ENCODE results near the gene FAAH.

Gene FAAH

DNA sequence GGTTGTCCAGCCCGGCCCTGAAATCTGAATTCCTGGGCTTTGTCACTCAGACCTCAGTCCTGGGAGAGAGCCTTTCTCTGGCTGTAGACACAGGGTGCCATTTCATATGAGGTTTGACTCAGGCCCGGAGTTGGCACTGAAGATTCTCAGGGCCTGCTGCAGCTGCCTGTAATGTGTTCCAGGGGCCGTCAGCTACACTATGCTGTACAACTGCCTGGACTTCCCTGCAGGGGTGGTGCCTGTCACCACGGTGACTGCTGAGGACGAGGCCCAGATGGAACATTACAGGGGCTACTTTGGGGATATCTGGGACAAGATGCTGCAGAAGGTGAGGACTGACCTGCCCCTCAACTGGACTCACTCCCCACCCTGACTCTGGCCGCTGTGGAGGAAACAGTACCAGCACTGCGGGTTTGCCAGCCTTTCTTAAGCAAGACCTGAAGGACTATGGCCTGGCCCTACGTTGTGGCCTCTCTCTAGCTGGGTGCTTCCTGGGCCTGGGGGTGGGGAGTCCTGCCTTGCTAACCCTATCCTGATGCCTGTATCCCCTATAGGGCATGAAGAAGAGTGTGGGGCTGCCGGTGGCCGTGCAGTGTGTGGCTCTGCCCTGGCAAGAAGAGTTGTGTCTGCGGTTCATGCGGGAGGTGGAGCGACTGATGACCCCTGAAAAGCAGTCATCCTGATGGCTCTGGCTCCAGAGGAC, 18.9 kb downstream of the FAAH start:
- peak overlapping the region; percentile 83 for H2AK5ac ChIP-seq (ENCODE audit: low read depth, low read length)
- H3K4ac ChIP-seq (ENCODE audit: low read length), result no peak overlapping the region
- no peak overlapping the region for H3K27ac ChIP-seq (replicated peaks; ENCODE audit: low read length)
- H3K79me1 ChIP-seq (ENCODE audit: low read depth, low read length), result no peaks in the 10 kb centered on the region
- H3K9ac ChIP-seq (ENCODE audit: low read depth, low read length, poor library complexity), result no peak overlapping the region
- peaks cover 0 to 5% of the 10 kb centered on the region in 2 donors for H3K4me1 ChIP-seq (ENCODE audit: control insufficient read depth in 2 of 2, insufficient read depth in 1 of 2, low read depth in 1 of 2, low read length in 2 of 2)
- no peak overlapping the region for H2BK120ac ChIP-seq (ENCODE audit: low read depth, low read length)
- H2AFZ ChIP-seq (ENCODE audit: low read length), result no peak overlapping the region
- no peak overlapping the region for H3K14ac ChIP-seq (ENCODE audit: low read length)
- peak overlapping the region; percentile 49 for H2BK15ac ChIP-seq (ENCODE audit: low read length)
- no peak overlapping the region for H3K4me2 ChIP-seq (ENCODE audit: insufficient read depth, low read length, poor library complexity, severe bottlenecking)
- peak overlapping the region; percentile 44 for H3K18ac ChIP-seq (ENCODE audit: low read length)
- peak overlapping the region; percentile 7 for H2BK12ac ChIP-seq (ENCODE audit: low read length)
- H4K91ac ChIP-seq (ENCODE audit: low read depth, low read length, poor library complexity), result no peak overlapping the region
- peaks cover 0 to 2% of the 10 kb centered on the region in 2 donors for H3K36me3 ChIP-seq (replicated peaks in 1 of 2; ENCODE audit: control insufficient read depth in 2 of 2, insufficient read depth in 2 of 2, low read length in 2 of 2)
- peak overlapping the region; percentile 34 for H3K23ac ChIP-seq (ENCODE audit: low read depth, low read length, poor library complexity)
- H3K9me3 ChIP-seq (replicated peaks in 1 of 2; ENCODE audit: control insufficient read depth in 2 of 2, insufficient read depth in 1 of 2, low read depth in 1 of 2, low read length in 2 of 2), result no peaks in the 10 kb centered on the region
- H3K27me3 ChIP-seq (ENCODE audit: control insufficient read depth in 3 of 3, insufficient read depth in 3 of 3, low read depth in 1 of 3, low read length in 3 of 3), result peaks cover 0 to 16% (median 0%) of the 10 kb centered on the region in 3 experiments
- no peak overlapping the region for H4K8ac ChIP-seq (ENCODE audit: low read depth, low read length)
- H2BK5ac ChIP-seq (ENCODE audit: low read length), result peak overlapping the region; percentile 0
- H3K4me3 ChIP-seq (ENCODE audit: low read length in 2 of 2), result no peak overlapping the region
- DNase-seq (ENCODE audit: low spot score), result no peak
- no CpG with 5 or more reads among the region's 13 CpGs for WGBS, 2 donors (ENCODE audit: extremely low coverage in 2 of 2, insufficient read length in 2 of 2, insufficient replicate concordance in 1 of 2)

DNA sequence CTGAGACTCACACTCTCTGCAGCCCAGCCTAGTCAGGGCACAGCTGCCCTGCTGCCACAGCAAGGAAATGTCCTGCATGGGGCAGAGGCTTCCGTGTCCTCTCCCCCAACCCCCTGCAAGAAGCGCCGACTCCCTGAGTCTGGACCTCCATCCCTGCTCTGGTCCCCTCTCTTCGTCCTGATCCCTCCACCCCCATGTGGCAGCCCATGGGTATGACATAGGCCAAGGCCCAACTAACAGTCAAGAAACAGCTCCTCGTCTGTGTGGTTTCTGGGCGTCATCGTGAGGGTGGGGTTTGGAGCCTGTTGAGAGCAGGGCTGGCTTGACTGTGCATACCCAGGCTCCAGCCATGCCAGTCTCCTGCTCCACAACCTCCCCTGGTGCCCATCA, 19.5 kb downstream of the FAAH start:
- Histone ChIP-seq H3K4me1 (ENCODE audit: control insufficient read depth in 2 of 2, insufficient read depth in 1 of 2, low read depth in 1 of 2, low read length in 2 of 2) (peaks cover 0 to 5% of the 10 kb centered on the region in 2 donors), H2AK5ac (ENCODE audit: low read depth, low read length) (peak overlapping the region; percentile 83), H3K79me1 (ENCODE audit: low read depth, low read length) (no peaks in the 10 kb centered on the region), H3K4me3 (ENCODE audit: low read length in 2 of 2) (no peak overlapping the region), H2AFZ (ENCODE audit: low read length) (no peak overlapping the region), H3K27ac (replicated peaks; ENCODE audit: low read length) (no peak overlapping the region), H3K23ac (ENCODE audit: low read depth, low read length, poor library complexity) (peak overlapping the region; percentile 34), H3K36me3 (replicated peaks in 1 of 2; ENCODE audit: control insufficient read depth in 2 of 2, insufficient read depth in 2 of 2, low read length in 2 of 2) (peaks cover 0 to under 1% of the 10 kb centered on the region in 2 donors), H2BK12ac (ENCODE audit: low read length) (peak overlapping the region; percentile 7), H3K27me3 (ENCODE audit: control insufficient read depth in 3 of 3, insufficient read depth in 3 of 3, low read depth in 1 of 3, low read length in 3 of 3) (peaks cover 0 to 16% (median 0%) of the 10 kb centered on the region in 3 experiments), H3K4me2 (ENCODE audit: insufficient read depth, low read length, poor library complexity, severe bottlenecking) (no peak overlapping the region), H3K9me3 (replicated peaks in 1 of 2; ENCODE audit: control insufficient read depth in 2 of 2, insufficient read depth in 1 of 2, low read depth in 1 of 2, low read length in 2 of 2) (no peaks in the 10 kb centered on the region), H3K14ac (ENCODE audit: low read length) (no peak overlapping the region), H4K8ac (ENCODE audit: low read depth, low read length) (no peak overlapping the region), H4K91ac (ENCODE audit: low read depth, low read length, poor library complexity) (no peak overlapping the region), H3K18ac (ENCODE audit: low read length) (peak overlapping the region; percentile 44), H2BK120ac (ENCODE audit: low read depth, low read length) (no peak overlapping the region), H2BK15ac (ENCODE audit: low read length) (peak overlapping the region; percentile 49), H3K9ac (ENCODE audit: low read depth, low read length, poor library complexity) (no peak overlapping the region), H3K4ac (ENCODE audit: low read length) (no peak overlapping the region), H2BK5ac (ENCODE audit: low read length) (peak overlapping the region; percentile 0)
- no CpG with 5 or more reads among the region's 7 CpGs for WGBS, 2 donors (ENCODE audit: extremely low coverage in 2 of 2, insufficient read length in 2 of 2, insufficient replicate concordance in 1 of 2)
- DNase-seq (ENCODE audit: low spot score), result no peak

DNA sequence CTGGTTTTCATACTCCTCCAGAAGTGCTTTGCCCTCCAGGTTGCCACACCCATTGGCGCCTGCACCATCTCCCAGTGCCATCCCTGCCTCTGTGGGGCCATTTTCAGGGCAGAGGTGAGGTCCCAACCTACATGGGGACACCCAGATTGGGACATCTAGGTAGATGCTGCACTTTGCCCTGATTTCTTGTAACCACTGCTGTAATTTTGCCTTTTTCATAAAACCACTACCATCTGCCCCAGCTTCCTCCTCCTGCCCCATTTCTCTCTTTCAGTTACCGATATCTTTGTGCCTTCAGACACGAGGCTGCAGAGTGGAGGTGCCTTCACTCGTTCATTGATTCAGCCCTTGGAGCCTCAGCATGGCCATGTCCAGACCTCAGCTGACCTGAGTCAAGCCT, 21.4 kb downstream of the FAAH start:
- Histone ChIP-seq H3K4me2 (ENCODE audit: insufficient read depth, low read length, poor library complexity, severe bottlenecking) (no peak overlapping the region), H3K9me3 (replicated peaks in 1 of 2; ENCODE audit: control insufficient read depth in 2 of 2, insufficient read depth in 1 of 2, low read depth in 1 of 2, low read length in 2 of 2) (no peaks in the 10 kb centered on the region), H2AK5ac (ENCODE audit: low read depth, low read length) (no peak overlapping the region), H2BK15ac (ENCODE audit: low read length) (no peak overlapping the region), H3K14ac (ENCODE audit: low read length) (no peak overlapping the region), H3K27me3 (ENCODE audit: control insufficient read depth in 3 of 3, insufficient read depth in 3 of 3, low read depth in 1 of 3, low read length in 3 of 3) (peaks cover 0 to 25% (median 0%) of the 10 kb centered on the region in 3 experiments), H3K23ac (ENCODE audit: low read depth, low read length, poor library complexity) (no peak overlapping the region), H2BK120ac (ENCODE audit: low read depth, low read length) (no peak overlapping the region), H2BK5ac (ENCODE audit: low read length) (no peak overlapping the region), H4K91ac (ENCODE audit: low read depth, low read length, poor library complexity) (no peak overlapping the region), H3K4me1 (ENCODE audit: control insufficient read depth in 2 of 2, insufficient read depth in 1 of 2, low read depth in 1 of 2, low read length in 2 of 2) (peaks cover 0 to 5% of the 10 kb centered on the region in 2 donors), H3K18ac (ENCODE audit: low read length) (no peak overlapping the region), H4K8ac (ENCODE audit: low read depth, low read length) (no peak overlapping the region), H3K4ac (ENCODE audit: low read length) (no peak overlapping the region), H3K36me3 (replicated peaks in 1 of 2; ENCODE audit: control insufficient read depth in 2 of 2, insufficient read depth in 2 of 2, low read length in 2 of 2) (no peaks in the 10 kb centered on the region), H3K27ac (replicated peaks; ENCODE audit: low read length) (no peak overlapping the region), H2AFZ (ENCODE audit: low read length) (no peak overlapping the region), H3K9ac (ENCODE audit: low read depth, low read length, poor library complexity) (no peak overlapping the region), H3K79me1 (ENCODE audit: low read depth, low read length) (no peaks in the 10 kb centered on the region), H2BK12ac (ENCODE audit: low read length) (no peak overlapping the region), H3K4me3 (ENCODE audit: low read length in 2 of 2) (no peak overlapping the region)
- no peak for DNase-seq (ENCODE audit: low spot score)
- WGBS, 2 donors (ENCODE audit: extremely low coverage in 2 of 2, insufficient read length in 2 of 2, insufficient replicate concordance in 1 of 2), result no CpG with 5 or more reads among the region's 4 CpGs

DNA sequence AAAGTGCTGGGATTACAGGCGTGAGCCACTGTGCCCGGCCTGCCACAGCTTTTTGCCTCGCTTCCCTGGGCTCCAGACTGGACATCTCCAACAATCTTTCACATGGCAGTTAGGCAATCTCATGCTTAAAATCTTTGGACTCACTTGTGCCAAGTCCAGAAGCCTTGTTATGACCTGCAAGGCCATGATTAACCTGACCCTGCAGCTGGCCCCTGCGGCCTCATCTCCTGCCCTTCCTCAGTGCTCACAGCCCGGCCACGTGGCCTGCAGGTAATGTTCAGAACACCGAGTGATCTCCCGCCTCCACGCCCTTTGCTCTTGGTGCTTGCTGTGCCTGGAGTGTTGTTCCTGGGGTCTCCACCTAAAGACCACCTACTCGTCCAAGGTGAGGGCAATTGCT, 24.9 kb downstream of the FAAH start:
- Histone ChIP-seq H3K27me3 (ENCODE audit: control insufficient read depth in 3 of 3, insufficient read depth in 3 of 3, low read depth in 1 of 3, low read length in 3 of 3) (peaks cover 0 to 24% (median 0%) of the 10 kb centered on the region in 3 experiments), H2AFZ (ENCODE audit: low read length) (no peak overlapping the region), H2AK5ac (ENCODE audit: low read depth, low read length) (no peak overlapping the region), H2BK12ac (ENCODE audit: low read length) (no peak overlapping the region), H3K79me1 (ENCODE audit: low read depth, low read length) (no peaks in the 10 kb centered on the region), H2BK5ac (ENCODE audit: low read length) (no peak overlapping the region), H4K91ac (ENCODE audit: low read depth, low read length, poor library complexity) (no peak overlapping the region), H3K4ac (ENCODE audit: low read length) (no peak overlapping the region), H3K4me3 (ENCODE audit: low read length in 2 of 2) (no peak overlapping the region), H3K27ac (replicated peaks; ENCODE audit: low read length) (no peak overlapping the region), H3K36me3 (replicated peaks in 1 of 2; ENCODE audit: control insufficient read depth in 2 of 2, insufficient read depth in 2 of 2, low read length in 2 of 2) (no peaks in the 10 kb centered on the region), H3K14ac (ENCODE audit: low read length) (no peak overlapping the region), H3K9me3 (replicated peaks in 1 of 2; ENCODE audit: control insufficient read depth in 2 of 2, insufficient read depth in 1 of 2, low read depth in 1 of 2, low read length in 2 of 2) (no peaks in the 10 kb centered on the region), H3K23ac (ENCODE audit: low read depth, low read length, poor library complexity) (no peak overlapping the region), H3K4me2 (ENCODE audit: insufficient read depth, low read length, poor library complexity, severe bottlenecking) (no peak overlapping the region), H2BK120ac (ENCODE audit: low read depth, low read length) (no peak overlapping the region), H4K8ac (ENCODE audit: low read depth, low read length) (no peak overlapping the region), H2BK15ac (ENCODE audit: low read length) (no peak overlapping the region), H3K4me1 (ENCODE audit: control insufficient read depth in 2 of 2, insufficient read depth in 1 of 2, low read depth in 1 of 2, low read length in 2 of 2) (no peaks in the 10 kb centered on the region), H3K18ac (ENCODE audit: low read length) (no peak overlapping the region), H3K9ac (ENCODE audit: low read depth, low read length, poor library complexity) (no peak overlapping the region)
- no peak for DNase-seq (ENCODE audit: low spot score)
- WGBS, 2 donors (ENCODE audit: extremely low coverage in 2 of 2, insufficient read length in 2 of 2, insufficient replicate concordance in 1 of 2), result no CpG with 5 or more reads among the region's 10 CpGs

All from neuronal stem cell (in vitro differentiated cells).